HS-27A (cell line): ENCODE data around the gene CXCL6.
A peak's percentile ranks its signal among the peaks of the same experiment; 100 is the strongest.

Source experiments
- DNase-seq: peaks from one replicate; pipeline ENCODE4 v3.0.0-alpha.2; 2012; ENCODE audit warnings: low read depth, missing footprints

Gene CXCL6

GRCh38 chr4:73868206-73869129 is 32.0 kb downstream of the CXCL6 start:
- DNase-seq, result no peak

- DNase-seq, result no peak
Observed at GRCh38 chr4:73869130-73870055, 32.9 kb downstream of the CXCL6 start, which contains the start of gene CXCL1. CXCL1 (plus strand) TSS chr4:73869393; CDS start chr4:73869471, 78 bp downstream.

- DNase-seq, result no peak
Observed at GRCh38 chr4:73870260-73870659, 33.8 kb downstream of the CXCL6 start.

- DNase-seq, result no peak
Observed at GRCh38 chr4:73870768-73871167, 34.3 kb downstream of the CXCL6 start.

GRCh38 chr4:73871511-73872310 is 35.2 kb downstream of the CXCL6 start:
- no peak for DNase-seq

- DNase-seq, result no peak
Observed at GRCh38 chr4:73872316-73873108, 36.0 kb downstream of the CXCL6 start.

GRCh38 chr4:73874386-73874785 is 37.9 kb downstream of the CXCL6 start:
- DNase-seq, result no peak

- DNase-seq, result no peak
Observed at GRCh38 chr4:73875401-73875800, 38.9 kb downstream of the CXCL6 start.

GRCh38 chr4:73883306-73883705 is 46.8 kb downstream of the CXCL6 start:
- DNase-seq, result peak; percentile 14

GRCh38 chr4:73885574-73886267 is 49.2 kb downstream of the CXCL6 start:
- no peak for DNase-seq
